MM.1S (cell line): ENCODE data around the gene LPCAT2.

ENCODE experiments used
- DNase-seq: peaks from one replicate; pipeline ENCODE4 v3.0.0-alpha.2; 2015
- H2AFZ ChIP-seq: fragments of 300-600 bp; sonication (generic); 2 replicates; pipeline ENCODE4 v1.6.0; 2016; ENCODE audit warnings: antibody characterized with exemption, low read length
- H3F3A ChIP-seq: fragments of 300-600 bp; sonication (generic); 2 replicates; pipeline ENCODE4 v1.6.1; 2016; ENCODE audit warnings: mild to moderate bottlenecking, antibody characterized with exemption, low read length, moderate library complexity, mixed read lengths; ENCODE audit not compliant: insufficient read depth
- H3K27ac ChIP-seq: fragments of 300-600 bp; sonication (generic); 2 replicates; pipeline ENCODE4 v1.5.1; 2016; ENCODE audit warnings: mild to moderate bottlenecking, low read length
- H3K27me3 ChIP-seq: fragments of 300-600 bp; sonication (generic); replicated peaks from 2 replicates; pipeline ENCODE4 v1.6.0; 2016; ENCODE audit warnings: low read length; ENCODE audit not compliant: insufficient read depth
- H3K36me3 ChIP-seq: fragments of 300-600 bp; sonication (generic); replicated peaks from 2 replicates; pipeline ENCODE4 v1.6.1; 2016; ENCODE audit warnings: mild to moderate bottlenecking, low read length, mixed read lengths; ENCODE audit not compliant: insufficient read depth
- H3K4me1 ChIP-seq: fragments of 300-600 bp; sonication (generic); 2 replicates; pipeline ENCODE4 v1.6.1; 2016; ENCODE audit warnings: low read length, mixed read lengths
- H3K4me2 ChIP-seq: fragments of 300-600 bp; sonication (generic); 2 replicates; pipeline ENCODE4 v1.6.0; 2016; ENCODE audit warnings: low read depth, low read length
- H3K4me3 ChIP-seq: fragments of 300-600 bp; sonication (generic); 2 replicates; pipeline ENCODE4 v1.5.1; 2016; ENCODE audit warnings: low read length, mixed read lengths
- H3K79me2 ChIP-seq: fragments of 300-600 bp; sonication (generic); 2 replicates; pipeline ENCODE4 v1.6.1; 2016; ENCODE audit warnings: mixed run types, low read length, mixed read lengths
- H3K9ac ChIP-seq: fragments of 300-600 bp; sonication (generic); 2 replicates; pipeline ENCODE4 v1.6.1; 2016; ENCODE audit warnings: low read length, mixed read lengths
- H3K9me2 ChIP-seq: fragments of 300-600 bp; sonication (generic); replicated peaks from 2 replicates; pipeline ENCODE4 v1.6.1; 2016; ENCODE audit warnings: mild to moderate bottlenecking, low read length, mixed read lengths; ENCODE audit not compliant: insufficient read depth
- H3K9me3 ChIP-seq: fragments of 300-600 bp; sonication (generic); replicated peaks from 2 replicates; pipeline ENCODE4 v1.6.1; 2016; ENCODE audit warnings: mild to moderate bottlenecking, low read length, mixed read lengths; ENCODE audit not compliant: insufficient read depth
- H4K20me1 ChIP-seq: fragments of 300-600 bp; sonication (generic); 2 replicates; pipeline ENCODE4 v1.6.1; 2016; ENCODE audit warnings: mild to moderate bottlenecking, low read length, moderate library complexity, mixed read lengths; ENCODE audit not compliant: insufficient read depth
- EZH2 ChIP-seq: fragments of 300-600 bp; sonication (generic); optimal IDR thresholded peaks from 2 replicates; pipeline ENCODE3; 2017; ENCODE audit warnings: low read depth, mild to moderate bottlenecking, antibody characterized with exemption, low read length, mixed read lengths
- EZH2phosphoT487 ChIP-seq: fragments of 300-600 bp; sonication (generic); IDR thresholded peaks from 2 replicates; pipeline ENCODE4 v1.6.1; 2018; ENCODE audit warnings: antibody characterized with exemption, low read length
- TF ChIP-seq, protein P1 (sequence below): fragments of 300-600 bp; sonication (generic); IDR thresholded peaks from 2 replicates; pipeline ENCODE4 v1.5.1; 2016; ENCODE audit warnings: antibody characterized with exemption, low read length, mixed read lengths

The LPCAT2 gene

DNA sequence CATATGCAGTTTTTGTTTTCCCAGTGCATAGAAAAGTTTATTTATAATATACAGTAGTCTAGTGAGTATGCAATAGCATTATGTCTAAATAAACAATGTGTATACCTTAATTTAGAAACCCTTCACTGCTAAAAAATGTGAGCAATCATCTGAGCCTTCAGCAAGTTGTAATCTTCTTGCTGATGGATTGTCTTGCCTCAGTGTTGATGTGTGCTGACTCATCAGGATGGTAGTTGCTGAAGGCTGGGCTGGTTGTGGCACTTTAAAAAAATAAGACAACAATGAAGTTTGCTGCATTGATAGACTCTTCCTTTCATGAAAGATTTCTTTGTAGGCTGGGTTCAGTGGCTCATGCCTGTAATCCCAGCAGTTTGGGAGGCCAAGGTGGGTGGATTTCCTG, 43.7 kb downstream of the LPCAT2 start:
- Histone ChIP-seq H4K20me1 (no peaks in the 10 kb centered on the region), H3K9me2 (no peaks in the 10 kb centered on the region), H3K4me2 (no peak overlapping the region), H3K36me3 (no peaks in the 10 kb centered on the region), H3K4me3 (no peak overlapping the region), H3F3A (no peaks in the 10 kb centered on the region), H3K79me2 (no peaks in the 10 kb centered on the region), H2AFZ (no peak overlapping the region), H3K27me3 (no peaks in the 10 kb centered on the region), H3K4me1 (no peaks in the 10 kb centered on the region), H3K27ac (no peak overlapping the region), H3K9ac (no peak overlapping the region), H3K9me3 (no peaks in the 10 kb centered on the region)
- DNase-seq = no peak
- TF ChIP-seq, protein P1, sequence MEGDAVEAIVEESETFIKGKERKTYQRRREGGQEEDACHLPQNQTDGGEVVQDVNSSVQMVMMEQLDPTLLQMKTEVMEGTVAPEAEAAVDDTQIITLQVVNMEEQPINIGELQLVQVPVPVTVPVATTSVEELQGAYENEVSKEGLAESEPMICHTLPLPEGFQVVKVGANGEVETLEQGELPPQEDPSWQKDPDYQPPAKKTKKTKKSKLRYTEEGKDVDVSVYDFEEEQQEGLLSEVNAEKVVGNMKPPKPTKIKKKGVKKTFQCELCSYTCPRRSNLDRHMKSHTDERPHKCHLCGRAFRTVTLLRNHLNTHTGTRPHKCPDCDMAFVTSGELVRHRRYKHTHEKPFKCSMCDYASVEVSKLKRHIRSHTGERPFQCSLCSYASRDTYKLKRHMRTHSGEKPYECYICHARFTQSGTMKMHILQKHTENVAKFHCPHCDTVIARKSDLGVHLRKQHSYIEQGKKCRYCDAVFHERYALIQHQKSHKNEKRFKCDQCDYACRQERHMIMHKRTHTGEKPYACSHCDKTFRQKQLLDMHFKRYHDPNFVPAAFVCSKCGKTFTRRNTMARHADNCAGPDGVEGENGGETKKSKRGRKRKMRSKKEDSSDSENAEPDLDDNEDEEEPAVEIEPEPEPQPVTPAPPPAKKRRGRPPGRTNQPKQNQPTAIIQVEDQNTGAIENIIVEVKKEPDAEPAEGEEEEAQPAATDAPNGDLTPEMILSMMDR = no peak
- no peak for TF ChIP-seq EZH2
- TF ChIP-seq EZH2phosphoT487 = no peak

DNA sequence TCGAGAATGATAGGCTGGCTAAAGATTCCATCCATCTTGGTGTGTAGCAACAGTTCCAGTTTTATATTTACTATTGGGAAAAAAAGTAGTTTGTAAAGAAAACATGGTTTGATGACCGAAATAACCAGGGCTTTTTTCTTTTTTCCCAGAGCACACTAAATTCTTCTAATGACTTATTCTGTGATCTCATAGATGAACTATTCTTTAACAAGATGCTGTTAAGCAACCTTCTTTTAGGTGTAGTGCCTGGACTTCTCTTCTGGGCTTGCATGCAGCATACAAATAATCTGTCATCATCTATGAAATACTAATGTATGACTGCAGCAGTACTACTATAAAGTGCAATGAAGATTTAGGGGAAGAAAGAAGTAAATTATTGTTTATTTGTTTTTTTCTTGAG, 46.6 kb downstream of the LPCAT2 start:
- Histone ChIP-seq H3K27me3 (no peaks in the 10 kb centered on the region), H3K9me3 (no peaks in the 10 kb centered on the region), H4K20me1 (no peaks in the 10 kb centered on the region), H3K4me2 (no peak overlapping the region), H3K27ac (no peak overlapping the region), H3K4me3 (no peak overlapping the region), H3K9me2 (no peaks in the 10 kb centered on the region), H3K36me3 (no peaks in the 10 kb centered on the region), H3F3A (no peaks in the 10 kb centered on the region), H2AFZ (no peak overlapping the region), H3K79me2 (no peaks in the 10 kb centered on the region), H3K4me1 (no peaks in the 10 kb centered on the region), H3K9ac (no peak overlapping the region)
- no peak for DNase-seq
- TF ChIP-seq, protein P1 = no peak
- TF ChIP-seq EZH2 (no peak), EZH2phosphoT487 (no peak)

DNA sequence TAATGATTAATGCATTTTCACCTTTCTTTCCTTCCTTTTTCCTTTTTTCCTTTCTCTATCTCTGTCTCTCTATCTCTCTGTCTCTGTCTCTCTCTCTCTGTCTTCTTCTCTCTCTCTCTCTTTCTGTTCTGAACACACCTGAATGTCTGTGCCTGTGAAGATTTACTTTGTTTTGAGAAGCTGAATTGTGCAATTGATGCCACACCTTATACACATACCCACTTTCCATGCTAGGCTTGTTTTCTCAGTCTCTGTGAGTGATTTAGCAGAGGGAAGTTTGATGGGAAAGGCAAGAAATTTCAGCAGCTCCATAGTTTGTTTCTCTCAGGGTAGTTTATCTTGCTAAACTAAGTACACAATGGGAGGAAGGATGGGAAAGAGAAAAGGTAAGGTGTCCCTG, 48.3 kb downstream of the LPCAT2 start:
- TF ChIP-seq, protein P1 = no peak
- no peak for TF ChIP-seq EZH2
- no peak for TF ChIP-seq EZH2phosphoT487
- Histone ChIP-seq H3F3A (no peaks in the 10 kb centered on the region), H3K4me1 (no peaks in the 10 kb centered on the region), H3K4me2 (no peak overlapping the region), H3K36me3 (no peaks in the 10 kb centered on the region), H3K9ac (no peak overlapping the region), H2AFZ (no peak overlapping the region), H4K20me1 (no peaks in the 10 kb centered on the region), H3K9me3 (no peaks in the 10 kb centered on the region), H3K27me3 (no peaks in the 10 kb centered on the region), H3K79me2 (no peaks in the 10 kb centered on the region), H3K4me3 (no peak overlapping the region), H3K27ac (no peak overlapping the region), H3K9me2 (no peaks in the 10 kb centered on the region)
- DNase-seq = no peak

DNA sequence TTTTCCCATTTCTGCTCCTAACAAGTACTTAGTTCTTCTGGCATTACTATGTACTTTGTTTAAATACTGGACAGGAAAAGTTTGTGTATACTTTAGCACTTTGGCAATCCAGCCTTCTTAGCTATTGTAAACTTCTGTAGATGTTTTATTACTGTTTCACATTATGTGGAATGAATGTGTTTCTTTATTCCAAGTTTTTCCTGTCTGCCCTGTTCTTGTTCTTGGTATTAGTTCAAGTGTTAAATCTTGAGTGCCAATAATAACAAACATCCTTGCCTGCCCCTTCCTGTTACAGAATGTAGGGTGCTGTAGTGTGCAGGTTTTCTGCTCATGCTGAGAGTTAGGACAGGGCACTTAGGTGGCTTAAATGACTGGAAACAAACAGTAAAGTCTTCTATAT, 50.4 kb downstream of the LPCAT2 start:
- Histone ChIP-seq H3K27ac (no peak overlapping the region), H3K9me2 (no peaks in the 10 kb centered on the region), H3K4me2 (no peak overlapping the region), H3K79me2 (no peaks in the 10 kb centered on the region), H3K36me3 (no peaks in the 10 kb centered on the region), H3F3A (no peaks in the 10 kb centered on the region), H3K4me3 (no peak overlapping the region), H4K20me1 (no peaks in the 10 kb centered on the region), H3K9ac (no peak overlapping the region), H3K27me3 (no peaks in the 10 kb centered on the region), H3K9me3 (no peaks in the 10 kb centered on the region), H3K4me1 (no peaks in the 10 kb centered on the region), H2AFZ (no peak overlapping the region)
- TF ChIP-seq, protein P1 = no peak
- TF ChIP-seq EZH2phosphoT487 (no peak), EZH2 (no peak)
- no peak for DNase-seq
